HS-5 (cell line): Measurements from ENCODE around the gene LMNB1.
"Not testable (repeated sequence)": the region's sequence is repeated elsewhere in the genome, so short reads cannot be mapped to it uniquely, and the experiment has no call there.

Experiments used
- DNase-seq: peaks from one replicate; pipeline ENCODE4 v3.0.0-alpha.2; 2012; ENCODE audit warnings: low read depth

Gene LMNB1

DNA sequence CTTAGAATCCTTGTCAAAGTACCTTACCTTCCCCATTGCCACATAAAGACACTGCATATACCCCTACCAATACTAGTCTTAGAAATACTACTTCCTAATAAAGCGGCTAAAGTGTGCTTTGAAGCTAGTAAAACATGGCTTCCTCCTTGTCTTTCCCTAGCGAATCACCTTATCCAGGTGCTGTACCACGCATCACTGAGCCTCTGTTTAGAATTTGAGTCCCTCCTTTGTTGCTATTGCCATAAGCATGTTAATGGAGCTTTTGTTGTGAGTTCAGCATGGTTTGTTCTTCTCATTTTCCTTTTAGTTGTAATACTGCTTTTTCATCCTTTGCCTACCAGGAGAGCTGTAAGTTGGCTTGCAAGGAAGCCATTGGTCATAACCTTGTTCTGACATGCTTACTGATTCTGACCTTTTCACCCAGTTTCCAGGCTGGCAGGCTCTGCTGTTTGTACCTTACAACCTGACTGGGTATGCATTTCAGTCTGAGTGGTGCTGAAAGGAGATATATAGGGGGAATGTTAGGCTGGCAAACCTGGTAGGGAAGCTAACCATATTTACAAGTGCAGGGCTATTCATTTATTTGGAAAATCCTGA is 49.8 kb downstream of the LMNB1 start:
- no peak for DNase-seq

- DNase-seq: no peak
Observed at GRCh38 chr5:126829098-126829497, 52.2 kb downstream of the LMNB1 start.

- DNase-seq: no peak
Observed at GRCh38 chr5:126830061-126830460, 53.1 kb downstream of the LMNB1 start.

- DNase-seq: no peak
Observed at GRCh38 chr5:126831156-126831555, 54.2 kb downstream of the LMNB1 start.

DNA sequence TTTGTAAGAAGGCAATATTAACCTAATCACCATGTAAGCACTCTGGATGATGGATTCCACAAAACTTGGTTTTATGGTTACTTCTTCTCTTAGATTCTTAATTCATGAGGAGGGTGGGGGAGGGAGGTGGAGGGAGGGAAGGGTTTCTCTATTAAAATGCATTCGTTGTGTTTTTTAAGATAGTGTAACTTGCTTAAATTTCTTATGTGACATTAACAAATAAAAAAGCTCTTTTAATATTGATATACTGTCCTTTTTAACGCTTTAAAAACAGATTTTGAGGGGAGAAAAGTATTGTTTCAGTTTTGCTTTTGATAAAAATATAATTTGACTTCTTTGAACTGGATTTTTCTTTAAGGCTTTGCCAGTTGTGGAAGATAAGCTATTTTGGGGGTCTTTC is 59.8 kb downstream of the LMNB1 start:
- DNase-seq: no peak

GRCh38 chr5:126837242-126837641 is 60.3 kb downstream of the LMNB1 start:
- DNase-seq: no peak

DNA sequence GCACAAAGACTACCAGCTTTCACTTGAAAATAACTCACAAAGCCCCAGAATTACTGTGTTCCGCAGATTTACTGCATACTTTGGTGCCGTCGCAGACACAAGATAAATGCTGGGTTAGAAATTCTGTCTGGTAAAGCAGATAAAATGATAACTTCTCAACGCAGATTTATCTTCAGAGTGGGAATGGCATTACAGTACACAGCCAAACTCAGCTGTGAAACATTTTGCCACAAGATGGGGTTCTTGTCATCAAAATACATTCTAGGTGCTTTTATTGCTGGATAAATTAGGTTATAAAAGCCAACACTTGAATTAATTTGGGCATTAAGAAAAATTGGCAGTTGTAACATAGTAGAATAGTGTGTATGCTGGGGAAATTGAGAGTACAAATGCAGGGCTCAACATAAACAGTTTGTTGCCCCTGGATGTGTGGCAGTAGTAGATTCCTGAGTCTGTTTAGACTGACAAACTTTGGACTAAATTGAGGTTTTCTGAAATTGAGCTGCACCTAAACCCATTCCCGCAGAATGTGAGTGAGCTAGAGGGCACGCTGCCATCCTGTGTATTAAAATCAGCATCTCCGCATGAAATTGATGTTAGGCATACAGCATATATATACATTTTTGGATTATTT is 61.1 kb downstream of the LMNB1 start:
- no peak for DNase-seq

GRCh38 chr5:126839407-126839806 is 62.5 kb downstream of the LMNB1 start:
- DNase-seq: not testable (repeated sequence)

DNA sequence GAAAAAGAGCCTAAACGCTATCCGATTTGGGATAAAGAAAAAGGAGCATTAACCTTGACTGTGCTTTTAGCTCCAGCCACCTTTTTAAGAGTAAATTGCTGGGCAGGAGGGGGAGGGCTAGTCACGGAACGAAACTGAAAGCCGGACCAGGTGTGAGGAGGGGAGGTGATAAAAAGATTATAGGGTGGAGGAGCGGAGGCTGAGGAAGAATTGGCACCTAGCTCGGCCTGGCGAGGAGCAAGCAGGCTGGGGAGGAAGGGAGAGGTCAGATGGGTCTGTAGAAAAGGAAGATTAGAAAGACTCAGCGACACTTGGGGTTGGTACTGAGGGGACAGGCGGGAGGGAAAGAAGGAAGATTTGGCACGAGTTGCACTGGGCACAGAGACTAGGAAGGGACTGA is 66.4 kb downstream of the LMNB1 start:
- not testable (repeated sequence) for DNase-seq

DNA sequence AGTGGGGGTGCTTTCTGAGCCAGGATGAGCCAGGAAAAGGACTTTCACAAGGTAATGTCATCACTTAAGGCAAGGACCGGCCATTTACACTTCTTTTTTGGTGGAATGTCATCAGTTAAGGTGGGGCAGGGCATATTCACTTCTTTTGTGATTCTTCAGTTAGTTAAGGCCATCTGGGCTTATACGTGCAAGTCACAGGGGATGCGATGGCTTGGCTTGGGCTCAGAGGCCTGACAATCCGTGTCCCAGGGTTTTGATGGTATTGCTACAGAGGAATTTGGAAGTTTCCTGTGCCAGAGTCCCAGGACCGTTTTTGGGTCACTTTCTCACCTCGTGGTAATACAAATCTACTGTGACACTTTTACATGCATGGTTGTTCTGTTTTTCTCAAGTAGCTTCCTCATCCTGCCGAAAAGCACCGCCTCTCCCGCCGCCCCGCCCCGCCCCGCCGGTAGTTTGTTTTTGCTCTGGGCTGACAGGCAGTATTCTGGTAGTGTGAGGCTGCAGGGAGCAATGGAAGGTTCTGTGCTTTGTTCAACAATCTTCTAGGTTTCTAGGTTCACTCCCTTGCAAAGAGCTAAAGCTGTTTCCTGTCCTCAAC is 68.6 kb downstream of the LMNB1 start:
- DNase-seq: not testable (repeated sequence)

DNA sequence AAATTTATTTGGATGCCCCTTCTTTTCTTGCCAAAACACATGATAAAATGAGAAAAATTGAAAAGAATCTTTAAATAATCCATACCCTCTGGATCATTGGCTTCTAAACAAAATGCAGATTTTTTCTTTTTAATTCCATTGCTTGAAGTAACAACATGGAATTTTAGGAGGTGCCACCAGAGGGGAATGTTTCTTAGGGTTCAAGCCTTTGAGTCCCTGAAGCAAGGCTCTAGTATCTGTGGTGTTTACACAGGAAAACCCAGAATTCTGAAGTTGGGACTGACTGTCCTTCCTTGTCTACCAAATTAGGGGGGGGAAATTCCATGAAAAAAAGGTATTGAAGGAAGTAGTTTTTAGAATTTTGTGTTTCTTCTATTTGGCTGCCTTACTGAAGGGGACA is 69.4 kb downstream of the LMNB1 start:
- DNase-seq: no peak

DNA sequence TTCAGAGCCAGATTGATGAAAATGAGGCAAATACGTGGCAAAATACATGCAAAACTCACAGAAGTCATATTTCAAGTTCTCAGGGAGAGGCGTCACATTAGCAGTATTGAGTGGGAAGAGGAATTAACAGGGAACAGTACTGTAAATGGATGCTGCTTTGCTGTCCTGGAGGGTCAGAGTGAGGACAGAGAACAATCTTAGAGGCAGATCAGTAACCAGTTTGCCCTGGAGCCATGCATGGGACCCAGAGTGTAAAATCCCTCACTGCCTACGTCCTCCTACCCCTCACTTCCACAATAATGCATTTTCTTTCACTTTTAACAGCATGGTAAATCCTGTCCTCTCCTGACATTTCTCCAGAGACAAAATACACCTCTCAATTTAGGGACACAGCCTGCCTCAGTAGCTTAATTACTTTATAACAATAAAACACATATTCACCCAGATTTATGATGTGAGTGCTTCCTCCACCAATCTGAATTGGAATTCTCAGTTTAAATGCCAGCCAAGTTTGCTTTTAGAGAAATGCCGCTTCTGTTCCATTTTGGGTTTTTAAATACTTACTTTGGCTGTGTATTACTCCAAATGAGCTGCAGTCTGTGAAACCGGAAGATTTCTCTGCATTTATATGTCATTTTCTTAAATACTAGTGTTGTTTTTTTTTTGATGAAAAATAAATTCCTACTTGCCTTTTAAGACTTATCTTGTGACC is 70.0 kb downstream of the LMNB1 start:
- no peak for DNase-seq

DNA sequence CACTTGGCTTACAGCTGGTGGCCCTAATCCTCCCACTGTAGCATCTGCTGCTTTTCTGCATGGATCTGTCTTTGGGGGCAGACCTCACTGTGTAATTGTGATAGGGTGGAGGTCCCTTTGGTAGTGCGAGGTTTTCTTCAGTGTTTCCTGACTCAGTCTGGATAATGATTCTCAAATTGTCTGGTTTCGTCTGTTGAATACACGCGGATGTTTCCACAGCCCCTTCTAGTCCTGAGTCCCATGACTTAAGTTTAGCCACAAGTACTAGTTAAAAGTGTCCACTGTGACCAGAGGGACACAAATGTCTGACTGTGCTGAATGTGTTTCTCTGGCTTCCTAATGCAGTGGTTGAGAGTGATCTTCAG is 70.5 kb downstream of the LMNB1 start:
- DNase-seq: no peak

- no peak for DNase-seq
Observed at GRCh38 chr5:126847826-126848251, 70.9 kb downstream of the LMNB1 start.

DNA sequence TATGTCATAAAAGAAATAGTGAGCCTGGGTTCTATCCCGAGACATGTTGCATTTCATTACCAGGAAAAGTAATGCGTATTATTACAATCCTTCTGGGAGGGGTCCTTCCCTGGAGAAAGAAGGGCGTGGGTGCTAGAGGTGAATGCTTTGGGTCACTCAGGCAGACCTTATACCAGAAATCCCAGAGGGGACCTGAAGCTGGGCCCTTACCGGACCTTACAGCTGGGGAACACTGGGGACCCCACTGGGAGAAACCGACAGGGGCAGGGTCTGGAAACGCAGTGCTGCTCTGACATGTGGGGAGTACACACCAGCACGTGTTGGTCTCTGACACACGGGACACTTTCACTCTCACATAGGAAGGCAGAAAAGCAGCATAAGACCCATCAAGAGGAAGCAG is 71.3 kb downstream of the LMNB1 start:
- DNase-seq: no peak

DNA sequence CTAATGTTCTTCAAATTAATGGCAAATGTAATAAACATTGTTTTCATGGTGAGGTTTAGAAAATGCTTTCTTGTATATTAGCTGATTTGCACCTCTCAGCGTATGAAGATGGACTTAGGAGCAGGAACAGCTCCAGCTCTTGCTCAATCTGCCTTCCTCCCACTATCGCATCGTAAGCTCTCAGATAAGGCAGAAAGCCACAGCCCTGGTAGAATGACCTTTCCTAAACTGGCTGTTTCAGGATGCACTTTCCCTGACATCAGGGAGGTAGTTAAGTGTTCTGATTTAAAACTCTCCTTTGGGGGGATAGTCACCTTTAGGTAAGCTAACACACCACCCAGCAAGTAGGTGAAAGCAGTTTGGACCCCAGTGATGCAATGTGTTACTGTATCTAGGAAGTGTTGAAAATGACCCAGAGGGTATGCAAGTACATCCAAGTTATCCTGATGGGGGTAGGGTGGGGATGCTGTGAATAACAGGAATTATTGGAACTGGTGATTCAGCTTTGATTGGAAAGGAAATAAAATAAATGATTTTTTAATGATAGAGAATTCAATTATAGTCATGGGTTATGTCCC is 72.3 kb downstream of the LMNB1 start:
- DNase-seq: no peak

GRCh38 chr5:126851501-126852011 is 74.6 kb downstream of the LMNB1 start:
- no peak for DNase-seq

- no peak for DNase-seq
Observed at GRCh38 chr5:126852091-126852571, 75.2 kb downstream of the LMNB1 start.

- no peak for DNase-seq
Observed at GRCh38 chr5:126852841-126853271, 75.9 kb downstream of the LMNB1 start.

GRCh38 chr5:126853541-126854307 is 76.8 kb downstream of the LMNB1 start:
- DNase-seq: not testable (repeated sequence)

- DNase-seq: no peak
Observed at GRCh38 chr5:126854526-126855110, 77.7 kb downstream of the LMNB1 start.
